Calu3 (cell line): ENCODE results near the gene F2RL1. TPM values are rescaled to one million over a fixed set of nuclear protein-coding genes. Genes with fewer than 3 reads are reported as not detected.
"Not testable (repeated sequence)": the region's sequence is repeated elsewhere in the genome, so short reads cannot be mapped to it uniquely, and the experiment has no call there.

ENCODE experiments used
- Bru-seq: library from RNA; stranded (reverse); fragments of 400-500 nt; gene quantifications from one replicate; lab custom pipeline; 2021; lab: Mats Ljungman, UMichigan
- BruChase-seq, 2 experiments: library from RNA; stranded (reverse); fragments of 400-500 nt; gene quantifications; one replicate each; lab custom pipeline; 2021; lab: Mats Ljungman, UMichigan
- BruUV-seq: library from RNA; stranded (reverse); fragments of 400-500 nt; replicated peaks from 2 replicates; lab custom pipeline; 2021; lab: Mats Ljungman, UMichigan
- CTCF ChIA-PET: fragments of 300-600 bp; sonication (Branson Sonifier 250); formaldehyde crosslinking; loops from one replicate; lab custom pipeline; 2022; ENCODE audit warnings: antibody characterized with exemption; lab: Charles Lee
- DNase-seq: peaks from one replicate; pipeline ENCODE4 v3.0.0; 2022
- H3K27ac Mint-ChIP-seq: one replicate; pipeline ENCODE4 v1.8.0; 2022; ENCODE audit warnings: mixed read lengths; ENCODE audit not compliant: unreplicated experiment
- H3K27me3 Mint-ChIP-seq: one replicate; pipeline ENCODE4 v1.8.0; 2022; ENCODE audit warnings: mixed read lengths; ENCODE audit not compliant: unreplicated experiment
- H3K36me3 Mint-ChIP-seq: one replicate; pipeline ENCODE4 v1.8.0; 2022; ENCODE audit warnings: mild to moderate bottlenecking, moderate library complexity, mixed read lengths; ENCODE audit not compliant: insufficient read depth, unreplicated experiment
- H3K4me1 Mint-ChIP-seq: one replicate; pipeline ENCODE4 v1.8.0; 2022; ENCODE audit warnings: mild to moderate bottlenecking, low read depth, mixed read lengths; ENCODE audit not compliant: unreplicated experiment
- H3K4me3 Mint-ChIP-seq: one replicate; pipeline ENCODE4 v1.8.0; 2022; ENCODE audit warnings: mild to moderate bottlenecking, low read depth, moderate library complexity, mixed read lengths; ENCODE audit not compliant: unreplicated experiment
- H3K9me3 Mint-ChIP-seq: one replicate; pipeline ENCODE4 v1.8.0; 2022; ENCODE audit warnings: low read depth, mixed read lengths; ENCODE audit not compliant: unreplicated experiment
- CTCF ChIP-seq: fragments of 200-600 bp; IDR thresholded peaks from one replicate; pipeline ENCODE4 v1.8.0; 2022; ENCODE audit warnings: antibody characterized with exemption; ENCODE audit not compliant: unreplicated experiment
- intact Hi-C: fragments of 100-400 bp; cut with micrococcal nuclease; formaldehyde crosslinking; loops from one replicate; pipeline ENCODE4 v1.10.0; 2022; ENCODE audit not compliant: unreplicated experiment
- long read RNA-seq: library from polyadenylated mRNA; stranded (forward); transcript quantifications from one replicate; pipeline ENCODE4 v2.0.0, GENCODE V29; 2022
- total RNA-seq: library from RNA; stranded (reverse); gene quantifications from 2 replicates; pipeline ENCODE4 v1.2.3, GENCODE V29; 2022

F2RL1 gene
- total RNA-seq (122 and 147 TPM in 2 replicates), Bru-seq, nascent RNA (percentile 98 among the genes with signal in this experiment), BruChase-seq, experiment 1, labeled RNA remaining after a 6-hour chase (percentile 98 among the genes with signal in this experiment), BruChase-seq, experiment 2, labeled RNA remaining after a 2-hour chase (percentile 98 among the genes with signal in this experiment)
- long read RNA-seq, transcript F2RL1-201 (2 exons, 2,914 nt), result major isoform, 181 of 217 reads
- long read RNA-seq, partial matches to known transcripts, result 0 of 217 reads
- long read RNA-seq, other reads (novel, unspliced or antisense), result 35 of 217 reads

GRCh38 chr5:76818844-76819831 lies at the start of gene F2RL1:
F2RL1 (plus strand) TSS chr5:76819030; CDS start chr5:76819183, 153 bp downstream.
- peak within 1 kb of the TSS; percentile 99 for H3K4me3 Mint-ChIP-seq
- peaks cover 60% of the 10 kb centered on the region for H3K36me3 Mint-ChIP-seq
- CTCF ChIA-PET, result interaction anchor here (0.6 to 2.2 kb wide), 7 partner anchors 12 to 49 kb away, joined by 3 to 9 read pairs (median 4); no protein-coding TSS in a partner anchor
- peak within 1 kb of the TSS; percentile 93 for H3K27ac Mint-ChIP-seq
- no peaks in the 10 kb centered on the region for H3K9me3 Mint-ChIP-seq
- no peaks in the 10 kb centered on the region for H3K27me3 Mint-ChIP-seq
- H3K4me1 Mint-ChIP-seq, result peaks cover 30% of the 10 kb centered on the region
- intact Hi-C loops, result no loop called here
- DNase-seq, result peak; percentile 96
- no TSS peak for BruUV-seq
- no peak for TF ChIP-seq CTCF

- H3K4me3 Mint-ChIP-seq, H3K36me3 Mint-ChIP-seq, BruUV-seq, DNase-seq, H3K27ac Mint-ChIP-seq, H3K9me3 Mint-ChIP-seq, H3K27me3 Mint-ChIP-seq: not testable (repeated sequence)
- CTCF ChIA-PET, result interaction anchor here (1.3 kb wide), 1 partner anchor 159 kb away, joined by 3 read pairs; no protein-coding TSS in a partner anchor
- intact Hi-C loops, result loop anchor here (5.0 kb wide), 2 partner anchors 54 to 246 kb away; partner anchors contain the start of gene F2R
- H3K4me1 Mint-ChIP-seq, result peaks cover 37% of the 10 kb centered on the region
Measured at GRCh38 chr5:76771041-76771440, 47.8 kb upstream of the F2RL1 start.

- CTCF ChIA-PET, result interaction anchor here (1.3 kb wide), 1 partner anchor 160 kb away, joined by 3 read pairs; no protein-coding TSS in a partner anchor
- no peak for TF ChIP-seq CTCF
- Mint-ChIP-seq H3K36me3 (no peaks in the 10 kb centered on the region), H3K27ac (no peak overlapping the region), H3K4me1 (peaks cover 35% of the 10 kb centered on the region), H3K9me3 (no peaks in the 10 kb centered on the region), H3K27me3 (no peaks in the 10 kb centered on the region), H3K4me3 (no peak overlapping the region)
- intact Hi-C loops, result loop anchor here (5.0 kb wide), 2 partner anchors 55 to 245 kb away; partner anchors contain the start of gene F2R
- no TSS peak for BruUV-seq
- no peak for DNase-seq
Measured at GRCh38 chr5:76771705-76772405, 47.0 kb upstream of the F2RL1 start.

- BruUV-seq, result no TSS peak
- Mint-ChIP-seq H3K27me3 (no peaks in the 10 kb centered on the region), H3K4me1 (peaks cover 37% of the 10 kb centered on the region), H3K4me3 (no peak overlapping the region), H3K27ac (no peak overlapping the region), H3K36me3 (no peaks in the 10 kb centered on the region), H3K9me3 (no peaks in the 10 kb centered on the region)
- intact Hi-C loops, result no loop called here
- DNase-seq, result no peak
- TF ChIP-seq CTCF, result no peak
- CTCF ChIA-PET, result interaction anchor here (1.3 kb wide), 1 partner anchor 24 kb away, joined by 5 read pairs; no protein-coding TSS in a partner anchor
Measured at GRCh38 chr5:76775921-76776320, 42.9 kb upstream of the F2RL1 start.
